SK-N-SH (cell line): ENCODE results near the gene HOXB6. TPM values are rescaled to one million over a fixed set of nuclear protein-coding genes. Genes with fewer than 3 reads are reported as not detected.

ENCODE experiments used
- CTCF ChIA-PET: fragments of 300-600, 350-600 bp; formaldehyde crosslinking; extraction: SDS; loops from one replicate; lab custom pipeline; 2021; lab: Yijun Ruan, JAX
- POLR2A ChIA-PET: fragments of 350-600 bp; sonication (Branson Sonifier 250); formaldehyde crosslinking; extraction: SDS; loops from one replicate; lab custom pipeline; 2020; ENCODE audit warnings: antibody characterized with exemption, inconsistent platforms; lab: Yijun Ruan, JAX
- DNase-seq: peaks from one replicate; pipeline ENCODE4 v3.0.0; 2012
- H2AFZ ChIP-seq: fragments of 200-600 bp; sonication (generic); 2 replicates; pipeline ENCODE4 v1.8.1; 2016; ENCODE audit warnings: antibody characterized with exemption, mild to moderate bottlenecking, low read depth
- H3F3A ChIP-seq: fragments of 200-600 bp; sonication (generic); replicated peaks from 2 replicates; pipeline ENCODE3; 2016; ENCODE audit warnings: antibody characterized with exemption, mild to moderate bottlenecking; ENCODE audit not compliant: insufficient read depth
- H3K27ac ChIP-seq, 2 experiments: fragments of 200-500 bp in 1 of 2; fragments of 200-600 bp in 1 of 2; sonication (Bioruptor generic) in 1 of 2; sonication (generic), shearing (Covaris generic) in 1 of 2; 2 replicates each; pipeline versions ENCODE4 v1.5.1 to v1.6.1; 2014 to 2016; ENCODE audit warnings: low read depth in 2 of 2, inconsistent platforms in 1 of 2, low read length in 1 of 2, mild to moderate bottlenecking in 1 of 2, mixed read lengths in 1 of 2
- H3K27me3 ChIP-seq: fragments of 200-600 bp; sonication (generic), shearing (Covaris generic); 2 replicates; pipeline ENCODE4 v1.6.1; 2016; ENCODE audit warnings: mixed run types; ENCODE audit not compliant: insufficient read depth
- H3K36me3 ChIP-seq, 2 experiments: fragments of 200-500 bp in 1 of 2; fragments of 200-600 bp in 1 of 2; sonication (Bioruptor generic) in 1 of 2; sonication (generic) in 1 of 2; replicated peaks in 1 of 2; 2 replicates each; pipeline versions ENCODE3 to v1.5.1; 2014 to 2016; ENCODE audit warnings: low read length in 1 of 2, mild to moderate bottlenecking in 1 of 2; ENCODE audit not compliant: insufficient read depth in 2 of 2, control insufficient read depth in 1 of 2
- H3K4me1 ChIP-seq, 2 experiments: fragments of 200-500 bp in 1 of 2; fragments of 200-600 bp in 1 of 2; sonication (Bioruptor generic) in 1 of 2; sonication (generic), shearing (Covaris generic) in 1 of 2; 2 replicates each; pipeline versions ENCODE4 v1.5.1 to v1.6.1; 2014 to 2016; ENCODE audit warnings: low read depth in 1 of 2, low read length in 1 of 2, mixed run types in 1 of 2; ENCODE audit not compliant: insufficient read depth in 2 of 2, control insufficient read depth in 1 of 2
- H3K4me2 ChIP-seq: fragments of 200-600 bp; sonication (generic), shearing (Covaris generic); 2 replicates; pipeline ENCODE4 v1.6.1; 2017; ENCODE audit warnings: mixed run types
- H3K4me3 ChIP-seq, 2 experiments: fragments of 200-500 bp in 1 of 2; fragments of 200-600 bp in 1 of 2; sonication (Bioruptor generic) in 1 of 2; sonication (generic), shearing (Covaris generic) in 1 of 2; 2 replicates each; pipeline versions ENCODE4 v1.5.1 to v1.8.1; 2014 to 2016; ENCODE audit warnings: low read depth in 2 of 2, inconsistent platforms in 1 of 2, low read length in 1 of 2, mild to moderate bottlenecking in 1 of 2, mixed read lengths in 1 of 2, moderate library complexity in 1 of 2
- H3K79me2 ChIP-seq: fragments of 200-600 bp; sonication (generic); 2 replicates; pipeline ENCODE4 v1.8.1; 2017; ENCODE audit warnings: mild to moderate bottlenecking; ENCODE audit not compliant: insufficient read depth
- H3K9ac ChIP-seq: fragments of 200-600 bp; sonication (generic); 2 replicates; pipeline ENCODE4 v1.6.1; 2017; ENCODE audit warnings: mixed run types
- H3K9me2 ChIP-seq: fragments of 200-600 bp; sonication (generic); 2 replicates; pipeline ENCODE4 v1.6.1; 2017; ENCODE audit warnings: mixed run types
- H3K9me3 ChIP-seq: fragments of 200-600 bp; sonication (generic); 2 replicates; pipeline ENCODE4 v1.6.1; 2017; ENCODE audit warnings: mixed run types, mild to moderate bottlenecking, moderate library complexity
- H4K20me1 ChIP-seq: fragments of 200-600 bp; sonication (generic); 2 replicates; pipeline ENCODE4 v1.6.1; 2017; ENCODE audit warnings: mild to moderate bottlenecking, mixed run types; ENCODE audit not compliant: insufficient read depth
- CHD2 ChIP-seq: fragments of 150-350 bp; IDR thresholded peaks from 2 replicates; pipeline ENCODE4 v1.6.1; 2018; ENCODE audit warnings: low read length; ENCODE audit not compliant: partially characterized antibody
- EZH2phosphoT487 ChIP-seq: fragments of 200-600 bp; sonication (generic); IDR thresholded peaks from 2 replicates; pipeline ENCODE4 v1.6.1; 2017; ENCODE audit warnings: low read depth, mixed run types, mild to moderate bottlenecking, antibody characterized with exemption, moderate library complexity, borderline replicate concordance
- FOXM1 ChIP-seq: IDR thresholded peaks from 2 replicates; pipeline ENCODE4 v1.4.0; 2012; ENCODE audit warnings: low read depth, mild to moderate bottlenecking
- MXI1 ChIP-seq: IDR thresholded peaks from 2 replicates; pipeline ENCODE4 v1.6.1; 2012; ENCODE audit warnings: mild to moderate bottlenecking, low read depth, low read length, improper control_type of control experiment
- NFIC ChIP-seq: IDR thresholded peaks from 2 replicates; pipeline ENCODE4 v1.4.0; 2012; ENCODE audit warnings: borderline replicate concordance
- RCOR1 ChIP-seq: fragments of 150-350 bp; IDR thresholded peaks from 2 replicates; pipeline ENCODE4 v1.6.1; 2017; ENCODE audit warnings: antibody characterized with exemption, low read length
- REST ChIP-seq: IDR thresholded peaks from 2 replicates; pipeline ENCODE4 v1.6.1; 2012; ENCODE audit warnings: mild to moderate bottlenecking, low read depth, low read length, moderate library complexity
- RFX5 ChIP-seq: IDR thresholded peaks from 2 replicates; pipeline ENCODE4 v1.6.1; 2012; ENCODE audit warnings: mild to moderate bottlenecking, improper control_type of control experiment, low read length
- TEAD4 ChIP-seq: IDR thresholded peaks from 2 replicates; pipeline ENCODE4 v1.4.0; 2012; ENCODE audit warnings: mild to moderate bottlenecking, borderline replicate concordance; ENCODE audit not compliant: insufficient read depth
- YY1 ChIP-seq: IDR thresholded peaks from 2 replicates; pipeline ENCODE4 v1.4.0; 2012; ENCODE audit warnings: low read depth, mild to moderate bottlenecking
- ZBTB33 ChIP-seq: IDR thresholded peaks from 2 replicates; pipeline ENCODE4 v1.4.0; 2012; ENCODE audit warnings: low read depth, borderline replicate concordance
- WGBS: methylation state at CpG from one replicate; pipeline ENCODE4 v1.1.6; 2017; ENCODE audit warnings: low lambda C conversion rate; 5-methylcytosine and 5-hydroxymethylcytosine counted together
- polyA plus RNA-seq, 3 experiments: library from polyadenylated mRNA; depleted of rRNA; stranded (reverse); fragments of >200 nt; gene quantifications; 2 replicates each; pipeline ENCODE4 v1.2.3, GENCODE V29; 2012
- TF ChIP-seq, protein P1 (sequence below): fragments of 150-350 bp; IDR thresholded peaks from 2 replicates; pipeline ENCODE4 v1.6.1; 2016; ENCODE audit warnings: mild to moderate bottlenecking, low read depth, low read length

The HOXB6 gene
- polyA plus RNA-seq, 1 of the 3 experiments (the other 2 are of a cell fraction): not detected

GRCh38 chr17:48596000-48596734, 8.6 kb downstream of the HOXB6 start:
- WGBS: 11% methylated on average over 43 of the region's 54 CpGs
- Histone ChIP-seq H2AFZ (no peak overlapping the region), H3K79me2 (no peaks in the 10 kb centered on the region), H3K4me1 (0 out of 4 replicates have a peak, but pooled peaks cover 0 to 4% of the 10 kb centered on the region in 2 experiments)
- POLR2A ChIA-PET: no interaction called here
- TF ChIP-seq, protein P1, sequence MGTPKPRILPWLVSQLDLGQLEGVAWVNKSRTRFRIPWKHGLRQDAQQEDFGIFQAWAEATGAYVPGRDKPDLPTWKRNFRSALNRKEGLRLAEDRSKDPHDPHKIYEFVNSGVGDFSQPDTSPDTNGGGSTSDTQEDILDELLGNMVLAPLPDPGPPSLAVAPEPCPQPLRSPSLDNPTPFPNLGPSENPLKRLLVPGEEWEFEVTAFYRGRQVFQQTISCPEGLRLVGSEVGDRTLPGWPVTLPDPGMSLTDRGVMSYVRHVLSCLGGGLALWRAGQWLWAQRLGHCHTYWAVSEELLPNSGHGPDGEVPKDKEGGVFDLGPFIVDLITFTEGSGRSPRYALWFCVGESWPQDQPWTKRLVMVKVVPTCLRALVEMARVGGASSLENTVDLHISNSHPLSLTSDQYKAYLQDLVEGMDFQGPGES: no peak
- no peak for TF ChIP-seq TEAD4
- no peak for TF ChIP-seq RFX5
- no peak for TF ChIP-seq REST
- no peak for TF ChIP-seq MXI1
- no peak for TF ChIP-seq FOXM1
- no peak for TF ChIP-seq CHD2
- no peak for TF ChIP-seq YY1
- TF ChIP-seq ZBTB33: no peak
- no peak for TF ChIP-seq EZH2phosphoT487
- no peak for TF ChIP-seq NFIC
- TF ChIP-seq RCOR1: no peak
- TF ChIP-seq, all 33 proteins: peak for 0
- Histone ChIP-seq H4K20me1 (peaks cover 14% of the 10 kb centered on the region; the same call in 1 of the 2 replicates), H3K4me2 (no peak overlapping the region), H3K9ac (no peak overlapping the region), H3K9me2 (no peaks in the 10 kb centered on the region), H3K4me3 (no peak overlapping the region), H3K27me3 (peaks cover 98% of the 10 kb centered on the region), H3K9me3 (no peaks in the 10 kb centered on the region), H3F3A (peaks cover 4% of the 10 kb centered on the region), H3K27ac (no peak overlapping the region), H3K36me3 (no peaks in the 10 kb centered on the region)
- no peak for DNase-seq
- CTCF ChIA-PET: interaction anchor here (0.6 to 3.7 kb wide), 7 partner anchors 10 to 440 kb away, joined by 3 to 20 read pairs (median 4); partner anchors contain the start of gene HOXB8
